Suprapubic skin (tissue), 4 donors: Measurements from ENCODE around the gene ATP5MC2. TPM values are rescaled to one million over a fixed set of nuclear protein-coding genes. Genes with fewer than 3 reads are reported as not detected.
A peak's percentile ranks its signal among the peaks of the same experiment; 100 is the strongest.
"Not testable (repeated sequence)": the region's sequence is repeated elsewhere in the genome, so short reads cannot be mapped to it uniquely, and the experiment has no call there.

ENCODE experiments used
- DNase-seq, 2 donors: peaks; one replicate each; pipeline ENCODE4 v3.0.0-alpha.2; 2019; ENCODE audit warnings: low spot score in 2 of 2
- H3K27ac ChIP-seq: fragments of 200-600 bp; sonication (generic); one replicate; pipeline ENCODE4 v1.5.1; 2019
- H3K27me3 ChIP-seq: fragments of 200-600 bp; sonication (generic); one replicate; pipeline ENCODE4 v1.5.1; 2019
- H3K36me3 ChIP-seq: fragments of 200-600 bp; sonication (generic); one replicate; pipeline ENCODE4 v1.5.1; 2019
- H3K4me1 ChIP-seq: fragments of 200-600 bp; sonication (generic); one replicate; pipeline ENCODE4 v1.5.1; 2019
- H3K4me3 ChIP-seq: fragments of 200-600 bp; sonication (generic); one replicate; pipeline ENCODE4 v1.5.1; 2019; ENCODE audit warnings: mild to moderate bottlenecking
- H3K9me3 ChIP-seq: fragments of 200-600 bp; sonication (generic); one replicate; pipeline ENCODE4 v1.5.1; 2019
- EP300 ChIP-seq: sonication (generic); formaldehyde crosslinking; IDR thresholded peaks from one replicate; pipeline ENCODE4 v1.6.1; 2017; ENCODE audit warnings: antibody characterized with exemption
- POLR2A ChIP-seq, 2 donors: fragments of 450-650 bp; IDR thresholded peaks; one replicate each; pipeline ENCODE4 v1.6.1; 2017; ENCODE audit warnings: antibody characterized with exemption in 2 of 2, mild to moderate bottlenecking in 2 of 2, moderate library complexity in 2 of 2
- POLR2AphosphoS5 ChIP-seq, 3 donors: sonication (generic); formaldehyde crosslinking; IDR thresholded peaks; one replicate each; pipeline ENCODE4 v1.6.1; 2017; ENCODE audit warnings: antibody characterized with exemption in 3 of 3
- WGBS: methylation state at CpG from one replicate; pipeline ENCODE4 v1.1.5; 2018; 5-methylcytosine and 5-hydroxymethylcytosine counted together
- total RNA-seq, 4 donors: library from RNA; depleted of rRNA; stranded (reverse); fragments of >200 nt; gene quantifications; one replicate each; pipeline ENCODE4 v1.1.0, GENCODE V29; 2016
- TF ChIP-seq, protein P1 (sequence below), 2 donors: fragments of 200-600 bp in 1 of 2; fragments of 450-650 bp in 1 of 2; sonication (generic) in 1 of 2; IDR thresholded peaks; one replicate each; pipeline ENCODE4 v1.5.1; 2016 to 2019; ENCODE audit warnings: antibody characterized with exemption in 2 of 2, mild to moderate bottlenecking in 1 of 2, moderate library complexity in 1 of 2

The ATP5MC2 gene
- 100 to 1,000 TPM; 232 to 381 (median 315) TPM for total RNA-seq

DNA sequence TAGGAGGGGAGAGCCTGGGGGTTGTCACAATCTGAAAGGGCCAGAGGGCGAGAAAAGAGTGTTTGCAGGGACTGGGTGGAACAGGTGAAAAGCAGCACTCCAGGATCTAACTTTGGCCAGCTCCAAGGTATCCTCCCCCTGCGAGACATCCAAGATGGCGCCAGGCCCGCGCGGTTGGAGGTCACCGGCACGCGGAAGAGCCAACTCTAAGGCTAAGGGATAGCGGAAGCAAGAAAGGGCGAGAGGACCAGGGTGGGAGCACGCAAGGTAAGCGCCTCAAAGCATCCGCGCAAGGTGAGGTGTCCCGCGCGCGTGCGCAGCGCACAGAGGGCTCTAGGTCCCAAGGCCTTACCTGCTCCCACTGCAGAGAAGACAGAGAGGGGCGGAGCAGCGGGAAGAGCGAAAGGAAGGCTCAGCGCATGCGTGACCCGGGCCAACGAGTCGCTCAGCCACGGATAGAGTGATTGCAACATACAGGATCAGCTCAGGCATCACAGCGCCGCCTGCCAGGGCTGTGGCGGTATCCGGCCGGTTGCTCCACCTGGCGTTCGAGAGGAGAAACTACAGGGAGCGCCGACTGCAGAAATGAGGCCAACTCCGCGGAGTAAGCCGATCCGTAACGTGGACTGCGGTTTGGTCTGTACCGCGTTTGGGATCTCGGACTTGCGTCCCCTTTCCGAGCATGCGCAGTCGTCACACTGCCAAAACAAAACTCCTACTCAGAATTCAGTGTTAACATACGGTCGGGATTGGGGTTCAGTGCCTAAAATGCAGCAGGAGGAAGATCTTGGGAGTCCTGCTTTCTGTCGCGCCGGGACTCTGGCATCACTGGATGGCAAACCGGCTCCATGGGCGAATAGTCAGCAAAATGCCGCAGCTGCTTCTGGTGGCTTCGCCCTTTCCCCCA, at the start of gene ATP5MC2:
ATP5MC2 (minus strand) TSS at position 383 of the 907 bp plus-strand sequence. CDS start 3,469 bp downstream, outside the sequence.
- Histone ChIP-seq H3K4me3 (peak within 1 kb of the TSS; percentile 63), H3K9me3 (no peaks in the 10 kb centered on the region), H3K36me3 (peaks cover 24% of the 10 kb centered on the region), H3K4me1 (peaks cover 30% of the 10 kb centered on the region), H3K27me3 (no peaks in the 10 kb centered on the region), H3K27ac (peak within 1 kb of the TSS; percentile 89)
- WGBS: under 1% methylated on average over 55 of the region's 61 CpGs
- TF ChIP-seq, protein P1, sequence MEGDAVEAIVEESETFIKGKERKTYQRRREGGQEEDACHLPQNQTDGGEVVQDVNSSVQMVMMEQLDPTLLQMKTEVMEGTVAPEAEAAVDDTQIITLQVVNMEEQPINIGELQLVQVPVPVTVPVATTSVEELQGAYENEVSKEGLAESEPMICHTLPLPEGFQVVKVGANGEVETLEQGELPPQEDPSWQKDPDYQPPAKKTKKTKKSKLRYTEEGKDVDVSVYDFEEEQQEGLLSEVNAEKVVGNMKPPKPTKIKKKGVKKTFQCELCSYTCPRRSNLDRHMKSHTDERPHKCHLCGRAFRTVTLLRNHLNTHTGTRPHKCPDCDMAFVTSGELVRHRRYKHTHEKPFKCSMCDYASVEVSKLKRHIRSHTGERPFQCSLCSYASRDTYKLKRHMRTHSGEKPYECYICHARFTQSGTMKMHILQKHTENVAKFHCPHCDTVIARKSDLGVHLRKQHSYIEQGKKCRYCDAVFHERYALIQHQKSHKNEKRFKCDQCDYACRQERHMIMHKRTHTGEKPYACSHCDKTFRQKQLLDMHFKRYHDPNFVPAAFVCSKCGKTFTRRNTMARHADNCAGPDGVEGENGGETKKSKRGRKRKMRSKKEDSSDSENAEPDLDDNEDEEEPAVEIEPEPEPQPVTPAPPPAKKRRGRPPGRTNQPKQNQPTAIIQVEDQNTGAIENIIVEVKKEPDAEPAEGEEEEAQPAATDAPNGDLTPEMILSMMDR (IDR thresholded peaks at IDR 0.05): peak; percentile 98 to 99
- TF ChIP-seq POLR2AphosphoS5 (IDR thresholded peaks at IDR 0.05) (peak in 2 of 3 donors; percentile 81 to 82), POLR2A (IDR thresholded peaks at IDR 0.05) (peak in 1 of 2 donors; percentile 47), EP300 (no peak)
- DNase-seq: peak; percentile 97 to 98

DNA sequence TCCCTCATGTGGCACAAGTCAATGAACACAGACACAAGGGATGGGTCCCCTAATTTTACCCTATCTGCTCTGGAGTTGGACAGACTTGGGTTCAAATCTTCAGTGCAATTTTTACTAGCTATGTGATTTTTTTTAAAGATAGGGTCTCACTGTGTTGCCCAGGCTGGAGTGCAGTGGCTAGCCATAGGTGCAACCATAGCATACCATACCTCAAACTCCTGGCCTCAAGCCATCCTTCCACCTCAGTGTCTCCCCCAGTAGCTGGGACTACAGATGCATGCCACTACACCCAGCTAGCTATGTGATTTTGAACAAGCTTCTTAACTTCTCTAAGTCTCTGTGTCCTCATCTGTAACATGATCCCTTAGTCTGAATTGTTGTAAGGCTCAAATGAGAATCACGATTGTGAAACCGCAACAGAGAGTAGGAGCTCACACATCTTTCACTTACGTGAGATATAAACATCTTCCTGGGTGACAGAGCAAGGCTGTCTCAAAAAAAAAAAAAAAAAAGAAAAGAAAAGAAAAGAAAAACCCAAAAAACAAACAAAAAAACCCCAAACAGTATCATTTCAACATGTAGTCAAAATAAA, 46.7 kb upstream of the ATP5MC2 start:
- no peak overlapping the region for H3K27ac ChIP-seq
- peaks cover 75% of the 10 kb centered on the region for H3K36me3 ChIP-seq
- no peak for DNase-seq
- WGBS: 93% methylated on average over 3 of the region's 3 CpGs
- H3K4me3 ChIP-seq: no peak overlapping the region
- TF ChIP-seq EP300: no peak
- no peak for TF ChIP-seq POLR2A (IDR thresholded peaks at IDR 0.05)
- no peak for TF ChIP-seq POLR2AphosphoS5 (IDR thresholded peaks at IDR 0.05)
- TF ChIP-seq, protein P1 (IDR thresholded peaks at IDR 0.05): no peak
- no peaks in the 10 kb centered on the region for H3K9me3 ChIP-seq
- H3K4me1 ChIP-seq: peaks cover 18% of the 10 kb centered on the region
- no peaks in the 10 kb centered on the region for H3K27me3 ChIP-seq

DNA sequence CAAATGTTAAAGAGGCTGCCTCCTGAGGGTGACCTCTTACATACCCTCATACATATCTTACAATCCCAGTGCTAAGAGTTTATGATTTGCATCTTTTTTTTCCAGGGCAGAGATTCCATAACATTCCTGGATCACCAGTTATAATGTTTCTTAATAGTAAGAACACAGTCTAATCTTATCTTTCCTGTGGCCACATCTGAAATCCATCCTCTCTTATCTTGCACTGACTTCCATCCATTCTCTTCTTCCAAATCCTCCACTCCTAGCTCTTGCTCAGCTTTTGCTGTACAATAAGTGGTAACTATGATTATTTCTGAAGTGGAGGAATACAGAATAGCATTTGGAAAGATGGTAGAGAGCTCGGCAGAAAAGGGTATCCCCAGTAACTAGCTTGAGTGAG, 45.1 kb upstream of the ATP5MC2 start:
- H3K27ac ChIP-seq: no peak overlapping the region
- no peak for DNase-seq
- no peak for TF ChIP-seq POLR2A (IDR thresholded peaks at IDR 0.05)
- no peak for TF ChIP-seq POLR2AphosphoS5 (IDR thresholded peaks at IDR 0.05)
- TF ChIP-seq EP300: no peak
- TF ChIP-seq, protein P1 (IDR thresholded peaks at IDR 0.05): no peak
- H3K36me3 ChIP-seq: peaks cover 91% of the 10 kb centered on the region
- WGBS: 79% methylated on average over 1 of the region's 1 CpG
- no peaks in the 10 kb centered on the region for H3K27me3 ChIP-seq
- no peaks in the 10 kb centered on the region for H3K9me3 ChIP-seq
- H3K4me1 ChIP-seq: peaks cover 10% of the 10 kb centered on the region
- H3K4me3 ChIP-seq: no peak overlapping the region

DNA sequence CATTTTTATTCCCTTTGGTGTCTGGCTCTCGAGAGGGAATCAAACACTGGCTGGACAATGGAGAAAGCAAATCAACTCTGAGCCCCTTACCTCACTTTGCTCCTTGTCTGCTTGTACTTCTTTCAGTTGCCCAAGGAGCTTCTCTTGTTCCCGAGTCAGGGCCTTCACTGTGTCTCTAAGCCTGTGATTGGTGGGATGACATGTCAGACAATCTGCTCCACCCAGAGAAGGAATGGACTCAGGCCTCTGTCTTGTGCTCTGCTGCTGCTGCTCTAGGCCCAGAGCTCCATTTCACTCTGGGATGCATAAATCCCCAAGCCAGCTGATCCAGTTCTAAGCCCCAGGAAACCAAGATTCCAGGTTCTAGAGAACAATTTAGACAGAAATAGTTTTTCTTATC, 43.8 kb upstream of the ATP5MC2 start:
- Histone ChIP-seq H3K4me1 (no peaks in the 10 kb centered on the region), H3K36me3 (peaks cover 98% of the 10 kb centered on the region), H3K27me3 (no peaks in the 10 kb centered on the region), H3K4me3 (no peak overlapping the region), H3K27ac (no peak overlapping the region), H3K9me3 (no peaks in the 10 kb centered on the region)
- WGBS: 62% methylated on average over 2 of the region's 2 CpGs
- TF ChIP-seq POLR2AphosphoS5 (IDR thresholded peaks at IDR 0.05): no peak
- no peak for TF ChIP-seq POLR2A (IDR thresholded peaks at IDR 0.05)
- TF ChIP-seq, protein P1 (IDR thresholded peaks at IDR 0.05): no peak
- TF ChIP-seq EP300: no peak
- no peak for DNase-seq

DNA sequence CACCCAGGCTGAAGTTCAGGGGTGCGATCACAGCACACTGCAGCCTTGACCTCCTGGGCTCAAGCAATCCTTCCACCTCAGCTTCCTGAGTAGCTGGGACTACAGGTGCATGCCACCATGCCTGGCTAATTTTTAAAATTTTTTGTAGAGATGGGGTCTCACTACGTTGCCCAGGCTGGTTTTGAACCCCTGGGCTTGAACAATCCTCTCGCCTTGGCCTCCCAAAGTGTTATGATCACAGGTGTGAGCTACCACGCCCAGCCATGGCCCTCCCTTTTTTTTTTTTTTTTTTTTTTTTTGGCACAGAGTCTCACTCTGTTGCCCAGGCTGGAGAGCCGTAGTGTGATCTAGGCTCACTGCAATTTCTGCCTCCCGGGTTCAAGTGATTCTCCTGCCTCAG, 42.7 kb upstream of the ATP5MC2 start:
- H3K9me3 ChIP-seq, DNase-seq, H3K4me3 ChIP-seq, H3K27me3 ChIP-seq, H3K27ac ChIP-seq, H3K4me1 ChIP-seq: not testable (repeated sequence)
- H3K36me3 ChIP-seq: peaks cover 98% of the 10 kb centered on the region
- WGBS: 78% methylated on average over 6 of the region's 6 CpGs
